Measurements from ENCODE around the gene FBXO48.

- TF ChIP-seq, protein P1, sequence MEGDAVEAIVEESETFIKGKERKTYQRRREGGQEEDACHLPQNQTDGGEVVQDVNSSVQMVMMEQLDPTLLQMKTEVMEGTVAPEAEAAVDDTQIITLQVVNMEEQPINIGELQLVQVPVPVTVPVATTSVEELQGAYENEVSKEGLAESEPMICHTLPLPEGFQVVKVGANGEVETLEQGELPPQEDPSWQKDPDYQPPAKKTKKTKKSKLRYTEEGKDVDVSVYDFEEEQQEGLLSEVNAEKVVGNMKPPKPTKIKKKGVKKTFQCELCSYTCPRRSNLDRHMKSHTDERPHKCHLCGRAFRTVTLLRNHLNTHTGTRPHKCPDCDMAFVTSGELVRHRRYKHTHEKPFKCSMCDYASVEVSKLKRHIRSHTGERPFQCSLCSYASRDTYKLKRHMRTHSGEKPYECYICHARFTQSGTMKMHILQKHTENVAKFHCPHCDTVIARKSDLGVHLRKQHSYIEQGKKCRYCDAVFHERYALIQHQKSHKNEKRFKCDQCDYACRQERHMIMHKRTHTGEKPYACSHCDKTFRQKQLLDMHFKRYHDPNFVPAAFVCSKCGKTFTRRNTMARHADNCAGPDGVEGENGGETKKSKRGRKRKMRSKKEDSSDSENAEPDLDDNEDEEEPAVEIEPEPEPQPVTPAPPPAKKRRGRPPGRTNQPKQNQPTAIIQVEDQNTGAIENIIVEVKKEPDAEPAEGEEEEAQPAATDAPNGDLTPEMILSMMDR (IDR thresholded peaks at IDR 0.05), result no peak
- no peak for TF ChIP-seq POLR2A (IDR thresholded peaks at IDR 0.05)
These were observed 34.7 kb upstream of the FBXO48 start for GRCh38 chr2:68501768-68502167.
